OCI-LY3 (cell line): ENCODE measurements around the gene AGAP5.

Source experiments
- CTCF ChIP-seq: fragments of 200-600, 300-600 bp; sonication (generic); IDR thresholded peaks from 2 replicates; pipeline ENCODE4 v1.5.1; 2014; ENCODE audit warnings: antibody characterized with exemption, low read length, low read depth
- EZH2phosphoT487 ChIP-seq: fragments of 200-600 bp; shearing (Covaris generic); IDR thresholded peaks from 2 replicates; pipeline ENCODE4 v1.6.1; 2018; ENCODE audit warnings: antibody characterized with exemption, mixed run types, low read depth

- TF ChIP-seq CTCF (no peak), EZH2phosphoT487 (no peak)
Measured at GRCh38 chr10:73743905-73744663, 46.2 kb upstream of the AGAP5 start, which contains the start of gene SEC24C.
